HepG2 (cell line): Measurements from ENCODE around the gene IBSP. TPM values are rescaled to one million over a fixed set of nuclear protein-coding genes. Genes with fewer than 3 reads are reported as not detected.

Source experiments
- ATAC-seq: fragments of 200-7000 bp; cut with Tn5 transposase; 3 replicates; pipeline ENCODE4 v1.9.1; 2020; ENCODE audit warnings: mild to moderate bottlenecking, moderate library complexity
- BruUV-seq: library from RNA; stranded (reverse); fragments of 400-500 nt; replicated peaks from 2 replicates; lab custom pipeline; 2021; lab: Mats Ljungman, UMichigan
- CTCF ChIA-PET: fragments of 300-600 bp; formaldehyde crosslinking; extraction: SDS; loops from one replicate; lab custom pipeline; 2021; ENCODE audit warnings: low total read pairs, inconsistent platforms, low intra/inter-chr PET ratio; lab: Yijun Ruan, JAX
- POLR2A ChIA-PET: fragments of 350-600 bp; sonication (Branson Sonifier 250); formaldehyde crosslinking; loops from one replicate; lab custom pipeline; 2020; ENCODE audit warnings: antibody characterized with exemption, inconsistent platforms; lab: Yijun Ruan, JAX
- DNase-seq: peaks from one replicate; pipeline ENCODE4 v3.0.0-alpha.2; 2015; ENCODE audit warnings: low spot score
- FAIRE-seq: peaks from 3 replicates; lab custom pipeline; 2011; peaks lifted over from hg19 to GRCh38; lab: Jason Lieb, UNC
- H2AFZ ChIP-seq: one replicate; pipeline ENCODE4 v1.6.1; 2011; ENCODE audit warnings: low read length, inconsistent platforms
- H3K27ac ChIP-seq: fragments of 300-600 bp; 3 replicates; pipeline ENCODE4 v1.8.0; 2011; ENCODE audit warnings: mixed run types, mild to moderate bottlenecking, mixed read lengths, low read length, inconsistent platforms; ENCODE audit not compliant: insufficient read depth; ENCODE audit errors: extremely low read length
- H3K27me3 ChIP-seq, 2 experiments: fragments of 200-600 bp in 1 of 2; 2 replicates in 1 of 2; 3 replicates in 1 of 2; pipeline versions ENCODE4 v1.6.0 to v1.8.0; 2011; ENCODE audit warnings: low read length in 2 of 2, mild to moderate bottlenecking in 2 of 2, moderate library complexity in 2 of 2, inconsistent platforms in 1 of 2; ENCODE audit not compliant: insufficient read depth in 2 of 2, control insufficient read depth in 1 of 2
- H3K36me3 ChIP-seq, 2 experiments: fragments of 200-600 bp in 1 of 2; replicated peaks in 1 of 2; 2 replicates in 1 of 2; 3 replicates in 1 of 2; pipeline versions ENCODE4 v1.5.1 to v1.8.0; 2011; ENCODE audit warnings: low read length in 2 of 2, inconsistent platforms in 1 of 2; ENCODE audit not compliant: insufficient read depth in 2 of 2, control insufficient read depth in 1 of 2
- H3K4me1 ChIP-seq: 2 replicates; pipeline ENCODE4 v1.5.1; 2012; ENCODE audit warnings: low read length, inconsistent platforms; ENCODE audit not compliant: insufficient read depth
- H3K4me2 ChIP-seq: 2 replicates; pipeline ENCODE4 v1.6.0; 2011; ENCODE audit warnings: low read depth, low read length, inconsistent platforms
- H3K4me3 ChIP-seq, 3 experiments: fragments of 200-600 bp in 1 of 3; sonication (generic), shearing (Covaris generic) in 1 of 3; replicated peaks in 1 of 3; 2 replicates each; pipeline ENCODE4 v1.5.1; 2011 to 2016; ENCODE audit warnings: low read length in 3 of 3, inconsistent platforms in 2 of 3, low read depth in 2 of 3, mild to moderate bottlenecking in 2 of 3, control low read depth in 1 of 3, mixed read lengths in 1 of 3; ENCODE audit not compliant: insufficient read depth in 1 of 3
- H3K79me2 ChIP-seq: one replicate; pipeline ENCODE4 v1.6.1; 2011; ENCODE audit warnings: low read length, inconsistent platforms; ENCODE audit not compliant: insufficient read depth
- H3K9ac ChIP-seq: 2 replicates; pipeline ENCODE4 v1.6.0; 2011; ENCODE audit warnings: mild to moderate bottlenecking, low read depth, low read length, inconsistent platforms; ENCODE audit not compliant: insufficient read depth
- H3K9me3 ChIP-seq: 2 replicates; pipeline ENCODE4 v1.5.1; 2012; ENCODE audit warnings: mild to moderate bottlenecking, low read length
- H4K20me1 ChIP-seq: 2 replicates; pipeline ENCODE4 v1.6.0; 2011; ENCODE audit warnings: inconsistent platforms, mild to moderate bottlenecking, low read length, moderate library complexity; ENCODE audit not compliant: insufficient read depth
- CHCHD3 ChIP-seq: sonication (generic); formaldehyde crosslinking; IDR thresholded peaks from 2 replicates; pipeline ENCODE4 v1.8.0; 2022; ENCODE audit warnings: mild to moderate bottlenecking, missing genetic modification reagents, moderate library complexity
- GATA4 ChIP-seq: sonication (generic); IDR thresholded peaks from 2 replicates; pipeline ENCODE4 v1.6.1; 2016; ENCODE audit warnings: antibody characterized with exemption, low read depth, borderline replicate concordance
- GFI1 ChIP-seq: sonication (generic); formaldehyde crosslinking; IDR thresholded peaks from 2 replicates; pipeline ENCODE4 v1.5.0; 2020; ENCODE audit warnings: missing genetic modification reagents, mild to moderate bottlenecking, borderline replicate concordance
- IKZF4 ChIP-seq: sonication (generic); formaldehyde crosslinking; IDR thresholded peaks from 2 replicates; pipeline ENCODE4 v1.5.1; 2020; ENCODE audit warnings: borderline replicate concordance, mild to moderate bottlenecking, low read depth, missing genetic modification reagents; ENCODE audit errors: not compliant biosample characterization
- NCOA5 ChIP-seq: sonication (generic); formaldehyde crosslinking; IDR thresholded peaks from 2 replicates; pipeline ENCODE4 v1.4.0; 2020; ENCODE audit warnings: missing genetic modification reagents
- NR2F2 ChIP-seq: IDR thresholded peaks from 2 replicates; pipeline ENCODE4 v1.6.1; 2012; ENCODE audit warnings: low read depth, inconsistent platforms, borderline replicate concordance
- POLR2AphosphoS5 ChIP-seq: IDR thresholded peaks from 2 replicates; pipeline ENCODE4 v1.6.1; 2012; ENCODE audit warnings: low read depth, low read length
- RAD51 ChIP-seq: fragments of 450-650 bp; IDR thresholded peaks from 2 replicates; pipeline ENCODE4 v1.6.1; 2016; ENCODE audit warnings: borderline replicate concordance
- SETDB1 ChIP-seq: sonication (generic); formaldehyde crosslinking; IDR thresholded peaks from 2 replicates; pipeline ENCODE4 v1.5.1; 2020; ENCODE audit warnings: missing genetic modification reagents, mild to moderate bottlenecking, borderline replicate concordance
- SMC3 ChIP-seq: IDR thresholded peaks from 2 replicates; pipeline ENCODE4 v1.6.1; 2011; ENCODE audit warnings: low read length, improper control_type of control experiment
- TSC22D2 ChIP-seq: sonication (generic); formaldehyde crosslinking; IDR thresholded peaks from 2 replicates; pipeline ENCODE4 v1.5.1; 2020; ENCODE audit warnings: missing genetic modification reagents, mild to moderate bottlenecking, borderline replicate concordance
- XRCC5 ChIP-seq: fragments of 200-400 bp; formaldehyde crosslinking; optimal IDR thresholded peaks from 2 replicates; pipeline ENCODE3; 2017; ENCODE audit warnings: mild to moderate bottlenecking, low read length
- ZFP62 ChIP-seq: sonication (generic); formaldehyde crosslinking; IDR thresholded peaks from 2 replicates; pipeline ENCODE4 v1.4.0; 2020; ENCODE audit warnings: missing genetic modification reagents
- ZNF264 ChIP-seq: sonication (generic); formaldehyde crosslinking; IDR thresholded peaks from 2 replicates; pipeline ENCODE4 v1.4.0; 2020; ENCODE audit warnings: missing genetic modification reagents
- ZNF747 ChIP-seq: sonication (generic); formaldehyde crosslinking; IDR thresholded peaks from 2 replicates; pipeline ENCODE4 v1.8.1; 2023; ENCODE audit warnings: missing genetic modification reagents, mild to moderate bottlenecking, borderline replicate concordance
- WGBS: methylation state at CpG from one replicate; pipeline ENCODE4 v1.1.6; 2017; ENCODE audit warnings: low lambda C conversion rate; 5-methylcytosine and 5-hydroxymethylcytosine counted together
- in situ Hi-C: cut with HindIII; loops from 2 replicates; pipeline ENCODE4 v1.10.0; 2017; ENCODE audit warnings: low pct_unique_long_range_greater_than_20kb; ENCODE audit not compliant: extremely low pct_ligation_motif_present
- intact Hi-C: fragments of 100-400 bp; cut with micrococcal nuclease; formaldehyde crosslinking; loops from one replicate; pipeline ENCODE4 v1.10.0; 2022; ENCODE audit not compliant: unreplicated experiment
- polyA plus RNA-seq, 8 experiments: library from polyadenylated mRNA; depleted of rRNA in 3 of 8; stranded (reverse) in 7 of 8; unstranded in 1 of 8; fragments of >200 nt; fragmentation: Illumina TruSeq in 4 of 8; extraction: Trizol in 4 of 8; gene quantifications; 2 replicates each; pipeline versions ENCODE4 v1.2.1 to v1.2.3, GENCODE V29; 2011 to 2016; ENCODE audit warnings: low read depth in 4 of 8, missing spikeins in 1 of 8, mixed read lengths in 1 of 8; ENCODE audit not compliant: insufficient read depth in 1 of 8
- total RNA-seq, 5 experiments: library from RNA; depleted of rRNA; stranded (reverse); fragments of >200 nt; fragmentation: Illumina TruSeq; extraction: Trizol; gene quantifications; 2 replicates each; pipeline ENCODE4 v1.2.3, GENCODE V29; 2016; ENCODE audit warnings: low read depth in 1 of 5
- TF ChIP-seq, protein P1 (sequence below): sonication (generic); formaldehyde crosslinking; IDR thresholded peaks from 2 replicates; pipeline ENCODE4 v1.4.0; 2020; ENCODE audit warnings: mild to moderate bottlenecking, missing genetic modification reagents
- TF ChIP-seq, protein P2 (sequence below): sonication (generic); formaldehyde crosslinking; IDR thresholded peaks from 2 replicates; pipeline ENCODE4 v1.4.0; 2020; ENCODE audit warnings: mild to moderate bottlenecking, low read depth, missing genetic modification reagents
- TF ChIP-seq, protein P3 (sequence below), 2 experiments: fragments of 450-650 bp in 1 of 2; sonication (generic) in 1 of 2; formaldehyde crosslinking; IDR thresholded peaks; 2 replicates each; pipeline versions ENCODE4 v1.5.0 to v1.8.0; 2020 to 2022; ENCODE audit warnings: mild to moderate bottlenecking in 1 of 2, missing genetic modification reagents in 1 of 2
- TF ChIP-seq, protein P4 (sequence below): sonication (generic); formaldehyde crosslinking; IDR thresholded peaks from 2 replicates; pipeline ENCODE4 v1.5.0; 2020; ENCODE audit warnings: mild to moderate bottlenecking, missing genetic modification reagents, moderate library complexity

Gene IBSP
- total and polyA plus RNA-seq, 2 of the 13 experiments (the other 11 are each of a cell fraction or from before 2014, with no cell fraction given): not detected

DNA sequence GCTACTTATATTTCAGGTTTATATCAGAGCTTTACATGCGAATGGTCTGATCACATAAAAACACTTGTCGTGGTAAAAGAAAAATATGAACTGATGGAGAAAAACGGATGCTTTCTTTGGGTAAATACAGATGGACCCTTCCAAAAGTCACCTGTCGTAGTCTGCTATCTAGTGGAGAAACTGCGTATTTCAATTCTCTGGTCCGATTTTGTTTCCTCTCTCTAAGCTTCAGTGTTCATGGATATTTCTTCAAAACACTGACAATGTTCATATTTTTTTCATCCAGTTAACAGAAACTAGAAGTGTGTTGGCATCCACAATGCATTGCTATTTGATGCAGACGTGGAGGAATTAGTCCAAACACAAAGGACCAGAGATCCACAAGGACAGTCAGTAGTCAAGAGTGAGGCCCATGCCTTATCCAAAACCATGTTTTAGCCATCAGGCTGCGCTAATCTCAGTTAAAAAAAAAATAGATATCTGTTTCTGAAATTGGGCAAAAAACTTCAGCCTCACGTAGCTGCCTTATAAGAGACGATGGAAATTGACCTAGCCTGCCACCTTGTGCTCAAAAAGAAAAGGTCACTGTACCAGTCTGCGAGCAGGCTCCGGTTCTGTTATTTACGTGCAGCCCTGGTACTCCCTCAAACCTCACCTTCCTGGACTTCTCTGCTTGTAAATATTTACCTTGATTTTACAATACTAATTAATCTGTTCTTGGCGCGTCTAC, 49.4 kb downstream of the IBSP start:
- ChIA-PET POLR2A (no interaction called here), CTCF (interaction anchor here (1.3 to 2.5 kb wide), 3 partner anchors 137 to 169 kb away, joined by 3 to 22 read pairs (median 5); no protein-coding TSS in a partner anchor)
- peak; percentile 47 for DNase-seq
- Histone ChIP-seq H3K79me2 (no peaks in the 10 kb centered on the region), H4K20me1 (no peaks in the 10 kb centered on the region), H2AFZ (no peak overlapping the region), H3K27me3 (peaks cover 0 to 21% of the 10 kb centered on the region in 2 experiments; a peak in 2 of 5 replicates), H3K4me1 (peaks cover 27% of the 10 kb centered on the region), H3K9ac (no peak overlapping the region), H3K27ac (no peak overlapping the region), H3K9me3 (no peaks in the 10 kb centered on the region), H3K4me3 (peak overlapping the region in 2 of 3 experiments; percentile 36 to 46; a peak in 3 of 6 replicates), H3K36me3 (no peaks in the 10 kb centered on the region), H3K4me2 (peak overlapping the region; percentile 78)
- ATAC-seq: peak; percentile 99
- 2% methylated on average over 15 of the region's 15 CpGs for WGBS
- peak; percentile 68 for FAIRE-seq
- intact Hi-C loops: loop anchor here (1.0 to 5.0 kb wide), 2 partner anchors 169 to 306 kb away; no protein-coding TSS in a partner anchor
- in situ Hi-C loops: loop anchor here (10.0 to 25.0 kb wide), 2 partner anchors 304 to 586 kb away; no protein-coding TSS in a partner anchor
- no TSS peak for BruUV-seq
- TF ChIP-seq NCOA5 (no peak), TSC22D2 (CRISPR knock-in tag) (no peak), XRCC5 (peak; percentile 41), GFI1 (CRISPR knock-in tag) (no peak), ZNF264 (CRISPR knock-in tag) (no peak), GATA4 (no peak), RAD51 (no peak), SMC3 (peak; percentile 72), ZNF747 (CRISPR knock-in tag) (no peak), ZFP62 (no peak), IKZF4 (no peak), POLR2AphosphoS5 (no peak), NR2F2 (no peak), SETDB1 (no peak), CHCHD3 (no peak)
- TF ChIP-seq, protein P1, sequence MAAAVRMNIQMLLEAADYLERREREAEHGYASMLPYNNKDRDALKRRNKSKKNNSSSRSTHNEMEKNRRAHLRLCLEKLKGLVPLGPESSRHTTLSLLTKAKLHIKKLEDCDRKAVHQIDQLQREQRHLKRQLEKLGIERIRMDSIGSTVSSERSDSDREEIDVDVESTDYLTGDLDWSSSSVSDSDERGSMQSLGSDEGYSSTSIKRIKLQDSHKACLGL: no peak
- TF ChIP-seq, protein P2, sequence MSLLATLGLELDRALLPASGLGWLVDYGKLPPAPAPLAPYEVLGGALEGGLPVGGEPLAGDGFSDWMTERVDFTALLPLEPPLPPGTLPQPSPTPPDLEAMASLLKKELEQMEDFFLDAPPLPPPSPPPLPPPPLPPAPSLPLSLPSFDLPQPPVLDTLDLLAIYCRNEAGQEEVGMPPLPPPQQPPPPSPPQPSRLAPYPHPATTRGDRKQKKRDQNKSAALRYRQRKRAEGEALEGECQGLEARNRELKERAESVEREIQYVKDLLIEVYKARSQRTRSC (CRISPR knock-in tag): no peak
- TF ChIP-seq, protein P3, sequence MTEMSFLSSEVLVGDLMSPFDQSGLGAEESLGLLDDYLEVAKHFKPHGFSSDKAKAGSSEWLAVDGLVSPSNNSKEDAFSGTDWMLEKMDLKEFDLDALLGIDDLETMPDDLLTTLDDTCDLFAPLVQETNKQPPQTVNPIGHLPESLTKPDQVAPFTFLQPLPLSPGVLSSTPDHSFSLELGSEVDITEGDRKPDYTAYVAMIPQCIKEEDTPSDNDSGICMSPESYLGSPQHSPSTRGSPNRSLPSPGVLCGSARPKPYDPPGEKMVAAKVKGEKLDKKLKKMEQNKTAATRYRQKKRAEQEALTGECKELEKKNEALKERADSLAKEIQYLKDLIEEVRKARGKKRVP (CRISPR knock-in tag; IDR thresholded peaks at IDR 0.05): 0 out of 4 replicates have a peak, but pooled peaks of 1 of the 2 experiments have one; percentile 27
- TF ChIP-seq, protein P4, sequence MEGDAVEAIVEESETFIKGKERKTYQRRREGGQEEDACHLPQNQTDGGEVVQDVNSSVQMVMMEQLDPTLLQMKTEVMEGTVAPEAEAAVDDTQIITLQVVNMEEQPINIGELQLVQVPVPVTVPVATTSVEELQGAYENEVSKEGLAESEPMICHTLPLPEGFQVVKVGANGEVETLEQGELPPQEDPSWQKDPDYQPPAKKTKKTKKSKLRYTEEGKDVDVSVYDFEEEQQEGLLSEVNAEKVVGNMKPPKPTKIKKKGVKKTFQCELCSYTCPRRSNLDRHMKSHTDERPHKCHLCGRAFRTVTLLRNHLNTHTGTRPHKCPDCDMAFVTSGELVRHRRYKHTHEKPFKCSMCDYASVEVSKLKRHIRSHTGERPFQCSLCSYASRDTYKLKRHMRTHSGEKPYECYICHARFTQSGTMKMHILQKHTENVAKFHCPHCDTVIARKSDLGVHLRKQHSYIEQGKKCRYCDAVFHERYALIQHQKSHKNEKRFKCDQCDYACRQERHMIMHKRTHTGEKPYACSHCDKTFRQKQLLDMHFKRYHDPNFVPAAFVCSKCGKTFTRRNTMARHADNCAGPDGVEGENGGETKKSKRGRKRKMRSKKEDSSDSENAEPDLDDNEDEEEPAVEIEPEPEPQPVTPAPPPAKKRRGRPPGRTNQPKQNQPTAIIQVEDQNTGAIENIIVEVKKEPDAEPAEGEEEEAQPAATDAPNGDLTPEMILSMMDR (CRISPR knock-in tag): peak; percentile 79
